SIG-M5 (cell line): ENCODE measurements around the gene GRK5.

Source experiments
- DNase-seq: peaks from one replicate; lab custom pipeline; 2025; lab: John Stamatoyannopoulos, UW

Gene GRK5

GRCh38 chr10:119341459-119342301 lies 134.3 kb downstream of the GRK5 start:
- no peak for DNase-seq

GRCh38 chr10:119342335-119342734 lies 135.0 kb downstream of the GRK5 start:
- no peak for DNase-seq

- DNase-seq, result no peak
Observed at GRCh38 chr10:119343011-119343601, 135.7 kb downstream of the GRK5 start.

- no peak for DNase-seq
Observed at GRCh38 chr10:119344381-119344780, 137.0 kb downstream of the GRK5 start.

GRCh38 chr10:119346095-119346832 lies 138.9 kb downstream of the GRK5 start:
- no peak for DNase-seq

GRCh38 chr10:119347181-119347974 lies 140.0 kb downstream of the GRK5 start:
- no peak for DNase-seq

- DNase-seq, result no peak
Observed at GRCh38 chr10:119348106-119348505, 140.7 kb downstream of the GRK5 start.

GRCh38 chr10:119348516-119349240 lies 141.3 kb downstream of the GRK5 start:
- DNase-seq, result no peak

GRCh38 chr10:119349341-119349740 lies 142.0 kb downstream of the GRK5 start:
- DNase-seq, result no peak

GRCh38 chr10:119349937-119350501 lies 142.6 kb downstream of the GRK5 start:
- DNase-seq, result no peak

- no peak for DNase-seq
Observed at GRCh38 chr10:119350502-119351097, 143.2 kb downstream of the GRK5 start.

GRCh38 chr10:119351189-119351588 lies 143.8 kb downstream of the GRK5 start:
- DNase-seq, result no peak

- DNase-seq, result no peak
Observed at GRCh38 chr10:119352042-119352441, 144.7 kb downstream of the GRK5 start.

- no peak for DNase-seq
Observed at GRCh38 chr10:119352807-119353206, 145.4 kb downstream of the GRK5 start.

GRCh38 chr10:119353421-119353820 lies 146.1 kb downstream of the GRK5 start:
- DNase-seq, result no peak

- no peak for DNase-seq
Observed at GRCh38 chr10:119355930-119356329, 148.6 kb downstream of the GRK5 start.

GRCh38 chr10:119357412-119358151 lies 150.2 kb downstream of the GRK5 start:
- no peak for DNase-seq

- no peak for DNase-seq
Observed at GRCh38 chr10:119358152-119358512, 150.8 kb downstream of the GRK5 start.

GRCh38 chr10:119358567-119358966 lies 151.2 kb downstream of the GRK5 start:
- no peak for DNase-seq

- DNase-seq, result no peak
Observed at GRCh38 chr10:119359025-119359424, 151.7 kb downstream of the GRK5 start.
